Stimulated activated CD8-positive, alpha-beta memory T cell treated with anti-CD3 and anti-CD28 coated beads, Interleukin-15, amount 100 ng/mL, for 1 hour (primary cell): ENCODE measurements around the gene RIPOR3.
"Not testable (repeated sequence)": the region's sequence is repeated elsewhere in the genome, so short reads cannot be mapped to it uniquely, and the experiment has no call there.

Experiments
- DNase-seq: peaks from one replicate; pipeline ENCODE4 v3.0.0-alpha.2; 2020; ENCODE audit warnings: low read depth

RIPOR3 gene

GRCh38 chr20:50632236-50632635 lies 59.1 kb downstream of the RIPOR3 start:
- no peak for DNase-seq

- no peak for DNase-seq
These were observed 60.6 kb downstream of the RIPOR3 start for GRCh38 chr20:50630578-50631263.

- DNase-seq, result no peak
These were observed 61.7 kb downstream of the RIPOR3 start for GRCh38 chr20:50629670-50630045.

GRCh38 chr20:50628853-50629669 lies 62.3 kb downstream of the RIPOR3 start:
- DNase-seq, result no peak

- no peak for DNase-seq
These were observed 63.0 kb downstream of the RIPOR3 start for GRCh38 chr20:50628332-50628731.

GRCh38 chr20:50627747-50628146 lies 63.6 kb downstream of the RIPOR3 start:
- no peak for DNase-seq

GRCh38 chr20:50625986-50626677 lies 65.2 kb downstream of the RIPOR3 start:
- DNase-seq, result no peak

- no peak for DNase-seq
These were observed 66.9 kb downstream of the RIPOR3 start for GRCh38 chr20:50624351-50625016.

GRCh38 chr20:50621068-50621665 lies 70.2 kb downstream of the RIPOR3 start:
- DNase-seq, result no peak

GRCh38 chr20:50620459-50620858 lies 70.9 kb downstream of the RIPOR3 start:
- not testable (repeated sequence) for DNase-seq

- DNase-seq, result no peak
These were observed 72.8 kb downstream of the RIPOR3 start for GRCh38 chr20:50618537-50618936.

GRCh38 chr20:50617022-50617421 lies 74.3 kb downstream of the RIPOR3 start:
- DNase-seq, result no peak

- DNase-seq, result no peak
These were observed 75.9 kb downstream of the RIPOR3 start for GRCh38 chr20:50615407-50615806.

GRCh38 chr20:50613438-50614169 lies 77.7 kb downstream of the RIPOR3 start:
- no peak for DNase-seq

- DNase-seq, result no peak
These were observed 80.1 kb downstream of the RIPOR3 start for GRCh38 chr20:50611128-50611810.

- no peak for DNase-seq
These were observed 81.1 kb downstream of the RIPOR3 start for GRCh38 chr20:50610212-50610718.

GRCh38 chr20:50609438-50609989 lies 81.8 kb downstream of the RIPOR3 start:
- DNase-seq, result no peak

GRCh38 chr20:50608750-50609104 lies 82.6 kb downstream of the RIPOR3 start:
- DNase-seq, result no peak

GRCh38 chr20:50607850-50608749 lies 83.2 kb downstream of the RIPOR3 start:
- no peak for DNase-seq
